Activated CD4-positive, CD25-positive, alpha-beta regulatory T cell treated with anti-CD3 and anti-CD28 coated beads, Interleukin-2, amount 50 U/mL, for 16 hours (primary cell): Measurements from ENCODE around the gene CYP27B1.
"Not testable (repeated sequence)": the region's sequence is repeated elsewhere in the genome, so short reads cannot be mapped to it uniquely, and the experiment has no call there.

Experiments
- DNase-seq: peaks from one replicate; pipeline ENCODE4 v3.0.0-alpha.2; 2020; ENCODE audit warnings: low read depth, low spot score

CYP27B1 gene

GRCh38 chr12:57722716-57723629 lies 43.9 kb downstream of the CYP27B1 start:
- no peak for DNase-seq

- DNase-seq = not testable (repeated sequence)
These were observed 44.9 kb downstream of the CYP27B1 start for GRCh38 chr12:57721846-57722608.

- no peak for DNase-seq
These were observed 46.0 kb downstream of the CYP27B1 start for GRCh38 chr12:57720606-57721595.

DNA sequence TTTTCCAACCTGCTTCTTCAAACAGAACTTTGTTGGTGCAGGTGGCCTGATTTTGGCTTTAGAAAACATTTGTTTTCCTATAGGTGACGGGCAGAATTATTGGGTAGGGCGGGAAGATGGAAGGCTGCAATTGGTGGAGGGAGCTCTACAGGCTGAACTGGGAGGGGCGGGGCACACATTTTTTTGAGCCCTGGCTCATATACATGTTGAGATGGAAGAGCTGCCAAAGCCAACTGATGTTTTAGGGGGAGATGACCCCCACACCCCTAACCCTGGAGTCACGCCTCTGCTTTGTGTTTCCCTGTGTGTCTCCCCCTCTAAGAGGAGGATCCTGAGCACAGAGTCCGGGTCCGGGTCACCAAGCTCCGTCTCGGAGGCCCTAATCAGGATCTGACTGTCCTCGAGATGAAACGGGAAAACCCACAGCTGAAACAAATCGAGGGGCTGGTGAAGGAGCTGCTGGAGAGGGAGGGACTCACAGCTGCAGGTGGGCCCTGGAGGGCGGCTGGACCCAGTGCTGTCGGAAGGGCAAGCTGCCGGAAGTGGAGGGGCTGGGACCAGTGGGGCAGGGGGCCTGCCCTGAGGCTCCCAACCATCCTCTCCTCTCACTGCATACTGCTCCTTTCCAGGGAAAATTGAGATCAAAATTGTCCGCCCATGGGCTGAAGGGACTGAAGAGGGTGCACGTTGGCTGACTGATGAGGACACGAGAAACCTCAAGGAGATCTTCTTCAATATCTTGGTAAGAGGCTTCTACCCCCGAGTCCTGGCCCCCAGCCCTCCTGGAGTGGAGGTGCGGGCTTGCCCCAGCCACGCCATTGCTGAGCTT lies 46.9 kb downstream of the CYP27B1 start:
- DNase-seq = no peak

GRCh38 chr12:57718641-57719528 lies 48.0 kb downstream of the CYP27B1 start:
- no peak for DNase-seq

DNA sequence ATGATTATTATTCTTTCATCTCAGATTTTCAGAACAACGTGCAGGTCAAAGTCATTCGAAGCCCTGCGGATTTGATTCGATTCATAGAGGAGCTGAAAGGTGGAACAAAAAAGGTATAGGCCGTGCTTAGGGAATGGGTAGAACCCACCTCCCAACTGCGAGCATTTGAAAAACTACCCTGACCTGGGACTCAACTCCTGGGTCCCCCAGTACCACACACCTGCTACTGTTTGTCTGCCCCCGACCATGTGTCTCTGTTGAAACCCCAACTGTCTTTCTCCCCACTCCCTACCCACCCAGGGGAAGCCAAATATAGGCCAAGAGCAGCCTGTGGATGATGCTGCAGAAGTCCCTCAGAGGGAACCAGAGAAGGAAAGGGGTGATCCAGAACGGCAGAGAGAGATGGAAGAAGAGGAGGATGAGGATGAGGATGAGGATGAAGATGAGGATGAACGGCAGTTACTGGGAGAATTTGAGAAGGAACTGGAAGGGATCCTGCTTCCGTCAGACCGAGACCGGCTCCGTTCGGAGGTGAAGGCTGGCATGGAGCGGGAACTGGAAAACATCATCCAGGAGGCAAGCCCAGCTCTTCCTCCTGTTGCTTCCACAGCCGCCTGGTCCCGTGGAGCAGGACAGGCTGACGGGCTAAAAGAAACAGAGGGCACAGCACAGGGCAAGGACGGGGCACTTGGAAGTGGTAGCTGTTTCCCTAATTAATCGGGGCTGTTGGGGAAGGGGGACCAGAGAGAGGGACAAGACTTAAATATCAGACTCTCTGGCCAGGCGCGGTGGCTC lies 48.8 kb downstream of the CYP27B1 start:
- no peak for DNase-seq

GRCh38 chr12:57717131-57717530 lies 49.7 kb downstream of the CYP27B1 start:
- DNase-seq = no peak

DNA sequence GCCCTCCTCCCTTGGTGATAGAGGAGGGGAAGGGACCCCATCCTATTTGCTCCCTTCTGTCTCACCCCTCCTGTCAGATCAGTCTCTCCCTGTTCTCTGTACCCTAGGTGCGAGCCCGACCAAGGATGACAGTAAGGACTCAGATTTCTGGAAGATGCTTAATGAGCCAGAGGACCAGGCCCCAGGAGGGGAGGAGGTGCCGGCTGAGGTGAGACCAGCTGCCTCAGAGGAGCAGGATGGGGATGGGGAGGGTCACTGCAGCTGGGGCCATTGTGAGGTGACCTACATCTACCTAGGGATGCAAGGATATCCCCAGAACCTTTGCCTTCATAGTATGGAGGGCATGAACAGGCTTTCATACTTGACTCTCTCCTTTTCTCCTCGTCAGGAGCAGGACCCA lies 50.6 kb downstream of the CYP27B1 start:
- DNase-seq = no peak

DNA sequence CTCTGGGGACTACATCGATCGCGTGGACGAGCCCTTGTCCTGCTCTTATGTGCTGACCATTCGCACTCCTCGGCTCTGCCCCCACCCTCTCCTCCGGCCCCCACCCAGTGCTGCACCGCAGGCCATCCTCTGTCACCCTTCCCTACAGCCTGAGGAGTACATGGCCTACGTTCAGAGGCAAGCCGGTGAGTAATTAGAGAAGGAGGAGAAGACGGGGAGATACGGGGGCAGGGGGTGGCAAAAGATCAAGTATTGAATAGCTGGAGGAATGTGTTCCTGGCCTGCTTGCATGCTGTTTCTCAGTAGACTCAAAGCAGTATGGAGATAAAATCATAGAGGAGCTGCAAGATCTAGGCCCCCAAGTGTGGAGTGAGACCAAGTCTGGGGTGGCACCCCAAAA lies 51.1 kb downstream of the CYP27B1 start:
- no peak for DNase-seq

DNA sequence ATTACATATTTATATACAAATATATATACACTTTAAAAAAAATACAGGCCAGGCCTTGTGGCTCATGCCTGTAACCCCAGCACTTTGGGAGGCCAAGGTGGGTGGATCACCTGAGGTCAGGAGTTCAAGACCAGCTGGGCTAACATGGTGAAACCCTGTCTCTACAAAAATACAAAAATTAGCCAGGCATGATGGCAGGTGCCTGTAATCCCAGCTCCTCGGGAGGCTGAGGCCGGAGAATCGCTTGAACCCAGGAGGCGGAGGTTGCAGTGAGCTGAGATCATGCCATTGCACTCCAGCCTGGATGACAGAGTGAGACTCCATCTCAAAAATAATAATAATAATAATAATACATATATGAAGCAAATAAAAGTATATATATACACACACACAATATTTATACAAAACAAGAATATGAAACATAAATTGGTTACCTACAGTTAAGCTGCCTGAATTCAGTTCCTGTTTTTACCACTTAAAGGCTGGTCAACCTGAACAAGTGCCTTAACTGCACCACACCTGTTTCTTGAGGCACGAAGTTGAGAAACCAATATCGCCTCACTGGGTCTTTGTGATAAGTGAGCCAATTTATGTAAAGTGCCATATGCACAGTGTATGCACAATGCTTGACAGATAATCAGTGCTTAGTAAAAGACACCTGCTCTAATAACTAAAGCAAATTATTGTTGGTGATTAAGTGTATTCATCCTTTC lies 51.7 kb downstream of the CYP27B1 start:
- not testable (repeated sequence) for DNase-seq

DNA sequence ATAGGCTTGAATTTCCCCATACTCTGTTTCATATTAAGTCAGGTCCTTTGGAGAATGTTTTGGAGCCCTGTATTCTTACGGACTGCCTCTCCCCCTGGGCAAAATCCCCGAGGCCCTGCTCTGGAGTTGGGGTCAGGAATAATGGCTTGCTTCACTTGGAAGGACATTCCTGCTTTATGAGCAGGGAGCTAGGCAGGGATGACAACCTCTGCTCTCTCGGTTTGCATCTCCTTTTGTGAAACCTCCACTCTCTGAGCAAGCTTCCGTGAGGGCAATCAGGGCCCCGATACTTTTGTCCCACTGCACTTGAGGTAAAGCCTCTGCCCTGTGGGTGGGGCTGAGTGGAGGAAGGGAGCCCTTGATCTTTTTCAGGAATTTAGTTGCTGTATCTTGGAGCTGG lies 53.7 kb downstream of the CYP27B1 start:
- no peak for DNase-seq

- no peak for DNase-seq
These were observed 54.2 kb downstream of the CYP27B1 start for GRCh38 chr12:57712701-57713100.
